Activated T-cell treated with anti-CD3 and anti-CD28 coated beads, Interleukin-2, amount 50 U/mL, for 1 hour (primary cell): ENCODE measurements around the gene CTIF.
"Not testable (repeated sequence)": the region's sequence is repeated elsewhere in the genome, so short reads cannot be mapped to it uniquely, and the experiment has no call there.

Experiments used
- DNase-seq: peaks from one replicate; pipeline ENCODE4 v3.0.0-alpha.2; 2020

The CTIF gene

DNA sequence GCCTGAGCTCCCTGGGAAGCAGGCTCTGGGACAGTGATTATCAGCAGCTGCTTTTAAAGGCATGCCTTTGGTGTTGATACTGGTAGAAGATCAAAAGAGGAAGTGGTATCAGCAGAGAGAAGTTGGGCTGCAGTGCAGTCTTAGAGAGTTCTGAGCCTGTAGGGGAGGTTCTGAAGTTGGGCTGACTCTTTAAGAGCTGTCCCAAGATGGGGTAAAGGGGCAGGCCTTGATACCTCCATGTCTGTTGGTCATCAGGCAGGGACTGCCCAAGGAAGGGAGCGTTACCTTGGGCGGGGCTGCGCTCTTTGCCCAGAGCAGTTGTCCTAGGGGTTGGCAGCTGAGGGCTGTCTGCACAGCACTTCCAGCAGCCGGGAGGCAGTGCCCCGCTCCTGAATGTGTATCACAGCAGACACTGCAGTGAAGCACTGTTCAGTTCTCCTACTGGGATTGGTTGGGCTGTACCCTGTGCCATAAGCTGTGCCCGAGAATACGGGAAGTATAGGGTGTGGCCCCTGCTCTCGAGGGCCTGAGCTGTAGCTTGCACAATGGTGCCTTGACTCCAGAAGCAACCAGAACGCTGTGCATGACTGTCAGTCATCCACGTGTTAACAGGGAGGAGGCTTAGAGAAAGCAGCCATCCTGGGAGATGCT lies 177.0 kb downstream of the CTIF start:
- DNase-seq: no peak

DNA sequence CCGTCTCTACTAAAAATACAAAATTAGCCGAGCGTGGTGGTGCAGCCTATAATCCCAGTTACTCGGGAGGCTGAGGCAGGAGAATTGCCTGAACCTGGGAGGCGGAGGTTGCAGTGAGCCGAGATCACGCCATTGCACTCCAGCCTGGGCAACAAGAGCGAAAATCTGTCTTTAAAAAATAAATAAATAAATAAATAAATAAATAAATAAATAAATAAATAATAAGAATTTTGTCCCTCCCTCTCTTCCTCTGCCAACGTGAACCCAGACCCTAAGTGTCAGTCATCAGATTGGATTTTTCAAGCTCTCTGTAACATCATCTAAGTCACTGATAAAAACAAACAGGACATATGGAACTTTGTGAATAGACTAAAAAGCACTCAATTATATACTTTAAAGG lies 178.4 kb downstream of the CTIF start:
- DNase-seq: not testable (repeated sequence)

DNA sequence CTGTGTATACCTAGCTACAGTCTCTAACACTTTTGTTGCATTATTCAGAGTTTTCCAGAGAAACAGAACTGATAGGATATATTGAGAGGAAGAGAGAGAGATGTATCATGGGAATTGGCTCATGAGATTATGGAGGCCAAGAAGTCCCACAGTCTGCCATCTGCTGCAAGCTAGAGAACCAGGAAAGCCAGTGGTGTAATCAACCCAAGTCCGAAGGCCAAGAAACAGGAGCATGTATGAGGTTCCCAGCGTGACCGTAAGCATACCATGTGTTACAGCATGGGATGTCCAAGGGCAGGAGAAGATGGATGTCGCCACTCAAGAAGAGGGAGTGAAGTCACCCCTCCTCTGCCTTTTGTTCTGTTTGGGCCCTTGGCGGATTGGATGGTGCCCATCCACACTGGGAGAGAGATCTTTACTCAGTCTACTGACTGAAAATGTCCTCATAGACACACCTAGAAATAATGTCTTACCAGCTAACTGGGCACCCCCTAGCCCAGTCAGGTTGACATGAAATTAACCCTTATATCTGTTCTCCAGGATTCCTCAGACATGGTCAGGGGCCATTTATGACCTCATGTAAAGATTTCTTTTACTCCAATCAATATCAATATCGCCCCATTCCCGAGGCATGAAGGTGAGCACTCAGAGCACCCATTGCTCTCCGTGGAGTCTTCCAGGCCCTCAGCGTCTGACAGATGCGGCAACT lies 179.6 kb downstream of the CTIF start:
- DNase-seq: no peak

DNA sequence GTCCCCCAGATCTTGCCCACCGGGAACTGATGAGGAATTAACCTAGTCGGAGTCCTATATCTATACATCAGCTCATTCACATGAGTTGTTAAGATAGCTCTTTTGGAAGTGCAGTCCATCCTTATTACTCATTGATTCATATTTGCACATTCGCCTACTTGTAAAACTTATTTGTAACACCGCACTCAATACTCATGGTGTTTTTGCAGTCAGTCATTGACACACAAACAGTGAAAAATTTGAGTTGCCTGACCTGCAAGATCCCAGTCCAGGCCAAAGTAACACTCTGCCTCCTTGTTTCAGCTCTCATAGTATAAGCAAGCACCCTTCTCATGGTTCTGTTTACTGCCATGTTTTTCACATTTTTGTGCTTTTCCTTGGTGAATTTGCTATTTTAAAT lies 180.6 kb downstream of the CTIF start:
- no peak for DNase-seq

DNA sequence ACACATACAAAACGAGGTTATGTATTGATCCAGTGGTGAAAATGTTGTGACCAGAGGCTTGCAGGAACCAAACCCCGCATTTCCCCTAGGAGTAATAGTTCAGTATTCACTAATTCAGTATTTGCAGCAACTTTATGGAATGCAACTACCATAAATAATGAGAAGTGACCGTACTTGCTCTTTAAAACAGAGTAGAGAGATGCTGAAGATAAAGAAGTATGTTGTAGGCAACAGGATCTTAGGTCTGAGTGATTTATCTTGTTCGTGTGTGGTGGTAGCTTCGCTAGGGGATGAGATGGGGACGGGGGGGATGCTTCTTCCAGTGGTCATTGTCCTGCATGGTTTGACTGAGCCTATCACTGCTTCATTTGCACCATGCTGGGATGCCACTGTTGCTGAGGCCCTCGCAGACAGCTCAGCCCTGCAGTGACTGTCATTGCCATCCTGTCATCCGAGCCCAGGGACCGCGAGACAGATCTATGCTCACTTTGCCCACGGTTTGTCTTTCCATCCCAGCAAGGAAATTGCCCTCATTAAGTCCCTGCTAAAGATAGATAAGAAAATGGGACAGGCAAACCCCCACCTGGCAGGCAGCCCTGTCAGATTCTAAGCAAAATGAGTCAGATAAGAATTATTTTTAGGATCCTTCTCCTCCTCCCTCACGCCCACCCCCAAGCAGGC lies 181.3 kb downstream of the CTIF start:
- no peak for DNase-seq

DNA sequence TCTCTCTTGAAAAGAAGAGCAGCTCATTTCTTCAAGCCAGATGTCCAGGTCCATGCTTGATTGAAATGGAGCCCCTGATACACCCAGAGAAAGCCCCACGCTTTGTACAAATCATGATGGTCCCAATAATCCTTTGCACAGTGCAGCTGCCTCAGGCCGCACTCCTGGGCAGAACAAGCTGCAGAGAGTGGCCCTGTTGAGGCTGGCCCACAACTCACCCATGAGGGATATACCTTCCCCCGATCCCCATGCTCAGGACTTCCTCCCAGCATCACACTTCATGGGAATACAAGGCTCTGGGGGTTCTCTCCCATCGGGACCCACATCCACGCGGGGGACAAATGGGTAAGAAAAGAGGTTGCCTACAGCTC lies 181.8 kb downstream of the CTIF start:
- DNase-seq: no peak

DNA sequence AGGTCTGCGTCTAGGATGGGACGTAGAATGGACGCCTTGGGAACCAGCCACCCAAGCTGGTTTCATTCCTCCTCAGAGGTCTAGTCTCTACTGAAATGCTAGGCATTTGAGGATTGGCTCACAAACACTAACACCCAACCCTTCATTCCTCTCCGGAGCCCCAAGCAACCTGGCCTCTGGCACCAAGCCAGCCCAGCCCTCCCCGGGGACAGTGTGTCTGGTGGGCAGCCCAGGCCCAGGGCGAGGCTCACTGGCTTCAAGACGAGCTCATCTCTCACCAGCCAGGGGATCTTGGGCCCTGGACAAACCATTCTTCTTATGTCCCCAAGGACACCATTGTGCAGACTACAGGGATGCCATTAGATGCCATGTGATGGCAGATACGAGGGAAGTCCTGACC lies 182.5 kb downstream of the CTIF start:
- no peak for DNase-seq

DNA sequence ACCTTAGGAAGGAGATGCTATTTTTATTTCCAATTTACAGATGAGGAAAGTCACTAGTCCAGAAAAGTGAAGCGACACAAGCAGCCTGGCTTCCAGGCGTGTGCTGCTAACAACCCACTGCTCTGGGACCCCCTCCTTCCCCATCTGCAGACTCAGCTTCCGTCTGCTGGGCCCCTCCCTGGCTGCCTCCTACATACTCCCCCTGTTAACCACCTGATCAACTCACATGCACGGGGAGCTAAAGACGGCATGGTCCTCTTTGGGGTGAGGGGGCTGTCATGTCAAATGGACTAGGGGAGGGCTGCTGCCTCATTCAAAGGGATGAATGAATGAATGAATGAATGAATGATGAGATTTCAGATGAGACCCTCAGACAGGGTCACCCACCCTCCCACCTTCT lies 184.2 kb downstream of the CTIF start:
- DNase-seq: no peak

DNA sequence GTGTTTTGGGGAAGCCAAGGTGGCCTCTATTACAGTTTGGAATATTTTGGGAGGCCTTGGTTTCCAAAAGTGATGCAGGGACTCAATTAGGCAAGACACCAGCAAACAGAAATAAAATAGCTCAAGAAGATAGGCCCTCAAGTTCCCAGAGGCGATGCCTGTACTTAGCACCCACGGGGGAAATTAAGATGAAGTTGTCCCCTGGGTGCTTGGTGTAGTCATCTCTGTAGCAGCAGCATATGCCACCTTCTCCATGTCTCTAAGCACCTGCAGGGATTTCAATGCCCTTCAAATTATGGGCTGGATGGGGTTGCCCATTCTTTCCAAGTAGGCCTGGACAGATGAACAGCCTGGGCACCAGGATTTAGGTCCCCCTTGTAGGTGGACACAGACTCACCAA lies 185.0 kb downstream of the CTIF start:
- no peak for DNase-seq

DNA sequence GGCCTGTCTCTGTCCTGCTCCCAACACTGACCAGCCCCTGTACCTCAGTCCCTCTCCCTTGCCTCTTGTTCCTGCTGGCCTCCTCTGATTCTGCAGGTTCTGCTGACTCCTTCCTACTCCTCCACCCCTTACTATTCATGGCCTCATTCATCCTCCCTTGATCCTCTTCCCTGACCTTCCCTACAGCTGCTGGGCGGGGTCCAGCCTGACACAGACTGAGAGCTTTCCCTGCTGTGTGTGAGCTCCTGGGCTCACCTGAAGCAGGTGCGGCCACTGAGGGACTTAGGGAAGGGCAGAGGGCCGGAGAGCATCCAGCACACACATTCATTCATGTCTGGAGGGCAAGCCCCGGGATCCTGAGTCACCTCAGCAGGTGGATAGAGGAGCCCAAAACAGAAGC lies 185.6 kb downstream of the CTIF start:
- DNase-seq: no peak

DNA sequence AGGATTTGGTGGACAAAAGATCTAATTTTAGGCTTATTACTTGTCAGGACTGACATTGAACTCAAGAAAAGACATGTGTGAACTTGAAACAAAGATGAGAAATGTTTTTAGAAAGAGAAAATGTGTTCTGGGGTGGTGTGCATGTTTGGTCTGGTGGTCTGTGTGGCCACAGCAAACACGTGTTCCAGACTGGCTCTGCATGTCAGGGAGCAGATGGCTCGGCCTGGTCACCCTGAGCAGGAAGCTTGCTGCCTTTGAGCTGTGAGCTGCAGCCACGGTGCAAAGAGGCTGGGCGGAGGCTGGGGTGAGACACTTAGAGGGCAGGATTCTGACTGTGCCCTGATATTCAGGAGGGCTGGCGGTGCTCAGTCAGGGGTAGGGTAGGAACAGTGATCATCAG lies 186.1 kb downstream of the CTIF start:
- DNase-seq: no peak

DNA sequence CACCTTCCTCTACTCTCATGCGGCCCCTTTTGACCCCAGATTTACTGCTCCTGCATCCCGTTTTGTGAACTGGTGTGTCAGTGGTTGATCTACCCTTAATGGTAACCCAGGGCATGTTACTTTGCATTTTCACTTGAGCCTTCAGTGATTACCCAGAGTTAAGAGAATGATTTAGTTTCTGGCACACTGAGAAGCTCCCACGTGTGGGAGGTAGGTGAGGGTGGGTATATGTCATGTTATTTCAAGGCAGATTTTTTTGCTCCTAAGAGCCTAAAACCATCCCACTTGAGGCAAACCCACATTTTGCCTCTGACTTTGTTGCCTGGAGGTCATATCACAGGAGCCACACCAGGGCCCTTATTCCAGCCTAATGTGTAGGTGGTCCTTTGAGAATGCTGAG lies 186.7 kb downstream of the CTIF start:
- no peak for DNase-seq

DNA sequence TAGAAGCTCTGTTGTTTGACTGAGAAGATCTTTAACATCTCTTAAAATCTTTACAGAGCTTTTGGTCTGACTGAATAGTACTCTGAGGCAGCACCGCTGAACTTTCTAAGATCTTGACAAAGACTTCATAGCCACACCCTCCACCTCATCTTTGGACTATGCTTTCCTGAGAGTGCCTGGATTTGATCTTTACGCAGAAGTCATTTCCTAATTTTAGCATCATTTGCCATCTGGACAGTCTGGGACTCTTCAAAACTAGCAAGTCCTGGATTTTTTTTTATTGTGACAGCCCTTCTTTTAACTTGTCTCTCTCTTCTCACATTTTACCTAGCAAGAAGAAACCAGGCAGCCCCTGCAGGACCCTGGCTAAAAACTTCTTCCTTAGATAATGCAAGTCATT lies 188.8 kb downstream of the CTIF start:
- DNase-seq: no peak

DNA sequence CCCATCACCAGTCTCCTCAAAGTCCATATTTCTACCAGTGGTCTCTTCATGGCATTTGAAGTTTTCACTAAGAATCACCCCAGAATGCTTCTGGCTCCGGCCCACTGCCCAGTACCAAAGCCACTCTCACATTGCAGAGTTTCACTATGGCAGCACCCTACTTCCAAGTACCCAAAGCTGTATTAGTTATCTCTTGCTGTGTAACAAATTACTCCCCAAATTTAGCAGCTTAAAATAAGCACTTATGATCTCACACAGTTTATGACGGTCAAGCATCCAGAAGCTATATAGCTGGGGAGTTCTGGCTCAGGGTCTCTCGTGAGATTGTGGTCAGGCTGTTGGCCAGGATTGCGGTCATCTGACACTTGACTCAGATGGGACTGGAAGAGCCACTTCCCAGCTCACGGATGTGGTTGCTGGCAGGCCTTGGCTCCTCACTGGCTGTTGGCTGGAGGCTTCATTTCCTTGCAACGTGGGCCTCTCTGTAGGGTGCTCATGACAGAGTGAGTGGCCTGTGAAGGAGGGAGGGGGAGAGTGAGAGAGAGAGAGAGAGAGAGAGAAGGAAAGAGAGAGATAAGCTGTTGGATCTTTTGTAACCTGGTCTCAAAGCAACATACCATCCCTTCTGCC lies 189.5 kb downstream of the CTIF start:
- no peak for DNase-seq

DNA sequence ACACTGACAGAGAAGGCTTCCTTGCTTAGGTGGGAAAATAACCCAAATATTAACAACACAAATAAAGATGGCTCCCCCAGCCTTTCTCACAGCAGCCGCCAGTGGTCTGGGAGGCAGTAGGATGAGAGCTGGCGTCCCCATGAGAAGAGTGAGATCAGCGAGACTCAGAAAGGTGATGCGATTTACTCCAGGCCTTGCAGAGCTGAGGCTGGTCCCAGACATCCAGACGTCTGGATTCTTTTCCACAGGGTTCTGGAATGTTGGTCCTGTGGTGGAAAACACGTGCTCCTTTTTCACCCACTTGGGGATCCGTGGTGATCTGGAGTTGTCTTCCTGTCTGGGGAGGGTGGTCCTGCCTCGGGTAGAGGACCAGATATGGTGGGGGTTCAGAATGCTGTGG lies 190.6 kb downstream of the CTIF start:
- no peak for DNase-seq

DNA sequence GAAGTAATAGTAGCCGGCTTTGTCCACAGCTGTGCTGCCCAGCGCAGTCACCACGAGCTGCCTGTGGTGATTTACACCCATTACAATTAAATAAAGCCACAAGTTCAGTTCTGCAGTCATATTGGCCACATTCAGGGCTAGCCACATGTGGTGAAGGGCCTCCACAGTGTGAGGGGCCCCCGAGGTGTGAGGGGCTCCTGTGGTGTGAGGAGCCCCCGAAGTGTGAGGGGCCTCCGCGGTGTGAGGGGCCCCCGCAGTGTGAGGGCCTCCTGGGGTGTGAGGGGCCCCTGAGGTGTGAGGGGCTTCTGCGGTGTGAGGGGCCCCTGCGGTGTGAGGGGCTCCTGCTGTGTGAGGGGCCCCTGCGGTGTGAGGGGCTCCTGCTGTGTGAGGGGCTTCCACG lies 191.2 kb downstream of the CTIF start:
- DNase-seq: no peak

DNA sequence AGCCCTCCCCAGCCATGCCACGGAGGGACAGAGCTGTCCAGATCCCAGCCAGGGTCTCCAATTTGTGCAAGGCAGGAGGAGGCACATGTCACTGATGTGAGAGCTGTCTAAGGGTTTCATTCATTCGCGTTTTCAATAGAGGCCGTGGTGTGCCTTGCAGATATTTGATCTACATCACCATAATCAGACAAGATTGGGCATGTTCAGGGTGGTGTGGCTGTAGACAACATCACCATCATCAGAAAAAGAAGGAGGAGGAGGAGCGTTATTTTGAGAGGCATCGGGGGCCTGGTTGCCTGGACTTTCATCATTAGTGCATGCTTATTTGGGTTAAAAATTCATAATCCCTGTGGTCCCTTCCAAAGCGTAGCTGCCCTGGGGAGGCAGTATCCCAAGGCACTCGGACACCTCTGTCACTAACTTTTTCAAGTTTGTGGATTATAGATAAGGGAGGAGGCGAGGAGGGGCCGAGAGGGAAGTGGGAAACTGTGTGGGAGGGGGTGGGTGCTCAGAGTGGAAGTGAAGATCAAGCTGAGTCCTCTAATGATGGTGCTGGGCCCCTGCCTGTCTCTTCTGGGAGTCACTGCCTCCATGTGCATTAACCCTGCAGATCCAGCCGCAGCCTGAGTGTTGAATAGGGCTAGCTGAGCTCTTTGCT lies 194.1 kb downstream of the CTIF start:
- no peak for DNase-seq

DNA sequence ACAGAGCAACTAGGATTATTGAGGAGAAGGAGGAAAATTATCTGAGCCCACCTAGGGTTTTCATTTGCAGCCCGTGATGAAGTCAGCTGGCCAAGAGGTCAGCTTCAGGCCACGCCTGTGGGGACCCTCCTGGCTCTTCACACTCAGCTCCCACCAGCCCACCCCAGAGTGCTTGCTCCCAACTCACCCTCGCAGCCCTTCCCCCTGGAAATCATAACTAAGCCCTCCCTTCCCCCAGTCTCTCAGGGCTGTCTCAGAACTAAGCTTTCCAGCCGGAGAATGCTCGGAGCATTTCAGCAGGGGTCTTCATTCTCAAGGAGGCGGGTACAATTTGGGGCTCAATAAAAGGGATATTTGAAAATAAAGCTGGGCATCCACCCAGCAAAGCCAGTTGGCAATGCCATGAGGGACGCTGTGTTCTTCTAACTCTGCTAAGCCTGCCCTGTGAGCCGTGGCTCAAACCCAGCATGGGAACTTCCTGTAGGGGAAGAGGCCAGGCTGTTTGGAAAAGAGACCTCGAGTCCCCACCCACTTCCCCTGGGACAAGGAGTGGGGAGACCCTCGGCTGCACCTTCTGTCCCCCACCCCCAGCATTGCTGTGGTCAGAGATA lies 194.9 kb downstream of the CTIF start:
- DNase-seq: no peak

DNA sequence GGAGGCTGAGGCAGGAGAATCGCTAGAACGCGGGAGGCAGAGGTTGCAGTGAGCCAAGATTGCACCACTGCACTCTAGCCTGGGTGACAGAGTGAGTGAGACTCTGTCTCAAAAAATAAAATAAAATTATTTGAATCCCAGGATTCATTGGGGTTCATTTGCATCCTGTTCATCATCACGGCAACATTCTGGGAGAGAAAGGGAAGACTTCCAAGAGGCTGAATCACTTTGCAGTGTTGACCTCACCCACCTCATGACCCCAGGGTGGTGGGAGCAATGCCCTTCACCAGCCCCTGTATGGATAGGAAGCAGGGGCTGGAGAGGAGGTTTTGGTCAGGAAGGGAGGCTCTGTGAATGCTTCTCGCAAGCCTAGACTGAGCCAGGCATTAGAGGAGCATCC lies 195.6 kb downstream of the CTIF start:
- DNase-seq: no peak

DNA sequence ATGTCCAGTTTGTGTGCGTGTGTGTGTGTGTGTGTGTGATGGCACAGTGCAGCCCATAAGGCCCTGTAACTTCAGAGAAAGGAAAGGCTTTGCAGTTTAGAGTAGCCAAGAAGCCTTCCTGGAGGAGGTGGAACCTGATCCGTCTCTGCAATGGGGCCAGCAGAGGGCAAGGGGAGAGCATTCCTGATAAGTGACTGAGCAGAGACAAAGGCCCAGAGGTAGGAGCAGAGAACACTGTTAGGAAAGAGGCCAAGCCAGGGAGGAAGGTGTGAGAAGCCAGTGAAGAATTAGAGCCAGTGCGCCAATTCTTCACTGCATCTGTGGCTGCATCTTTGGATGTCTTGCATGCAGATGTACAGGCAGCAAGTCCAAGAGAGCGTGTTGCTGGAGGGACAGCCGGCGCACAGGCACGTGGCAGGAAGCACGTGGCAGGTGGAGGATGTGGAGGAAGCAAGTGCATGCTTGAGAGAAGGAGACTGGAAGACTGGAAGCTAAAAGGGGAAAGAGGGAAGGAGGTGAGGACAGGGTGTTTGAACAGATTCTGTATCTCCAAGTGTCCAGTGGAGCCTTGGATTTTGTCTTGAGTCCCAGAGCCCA lies 196.3 kb downstream of the CTIF start:
- no peak for DNase-seq

DNA sequence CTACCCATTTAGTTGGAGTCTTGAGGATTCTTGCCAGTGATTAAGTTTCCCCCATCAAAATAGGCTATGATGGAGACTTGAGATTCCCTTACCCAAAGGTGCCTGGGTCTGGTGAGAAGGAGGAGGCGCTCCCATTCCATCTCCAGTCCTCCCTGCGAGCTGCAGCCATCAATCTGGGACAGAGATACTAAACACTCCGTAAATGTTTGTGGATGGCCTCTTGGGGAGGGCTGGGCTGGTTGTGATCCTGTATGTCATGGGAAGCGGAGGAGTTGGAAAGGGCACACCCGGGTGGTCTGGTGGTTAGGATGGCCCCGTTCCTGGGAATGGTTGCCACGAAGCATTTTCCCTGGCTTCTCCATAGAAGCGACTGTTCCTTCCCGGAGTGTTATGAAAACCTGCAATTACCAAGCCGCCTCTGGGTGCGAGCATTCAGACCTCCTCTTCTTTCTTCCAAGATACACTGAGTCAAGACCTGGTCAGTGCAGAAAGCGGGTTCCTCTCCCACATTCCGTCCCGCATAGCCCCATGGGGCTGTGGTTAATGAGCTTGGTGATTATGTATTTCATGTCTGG lies 196.9 kb downstream of the CTIF start:
- no peak for DNase-seq
